Keratinocyte (primary cell): ENCODE results near the gene ERC2. TPM values are rescaled to one million over a fixed set of nuclear protein-coding genes. Genes with fewer than 3 reads are reported as not detected.

Experiments
- DNase-seq: peaks from one replicate; pipeline ENCODE4 v3.0.0-alpha.2; 2011; ENCODE audit warnings: low read depth, missing footprints, low spot score
- FAIRE-seq: peaks from 2 replicates; lab custom pipeline; 2011; peaks lifted over from hg19 to GRCh38; lab: Jason Lieb, UNC
- H2AFZ ChIP-seq: 2 replicates; pipeline ENCODE4 v1.6.0; 2012; ENCODE audit warnings: low read length, control low read depth, inconsistent platforms; ENCODE audit not compliant: control insufficient read depth
- H3K27ac ChIP-seq: 2 replicates; pipeline ENCODE4 v1.5.1; 2011; ENCODE audit warnings: low read length; ENCODE audit not compliant: control insufficient read depth, insufficient read depth
- H3K27me3 ChIP-seq: 3 replicates; pipeline ENCODE4 v1.6.0; 2011; ENCODE audit warnings: low read length; ENCODE audit not compliant: control insufficient read depth, insufficient read depth; ENCODE audit errors: extremely low read depth
- H3K36me3 ChIP-seq, 2 experiments: 2 replicates in 1 of 2; 3 replicates in 1 of 2; pipeline ENCODE4 v1.5.1; 2011; ENCODE audit warnings: low read length in 2 of 2, mild to moderate bottlenecking in 1 of 2; ENCODE audit not compliant: control insufficient read depth in 2 of 2, insufficient read depth in 2 of 2; ENCODE audit errors: extremely low read depth in 1 of 2
- H3K4me1 ChIP-seq: 3 replicates; pipeline ENCODE4 v1.5.1; 2011; ENCODE audit warnings: low read length; ENCODE audit not compliant: control insufficient read depth, insufficient read depth; ENCODE audit errors: extremely low read depth
- H3K4me2 ChIP-seq: 3 replicates; pipeline ENCODE4 v1.6.0; 2011; ENCODE audit warnings: low read depth, low read length; ENCODE audit not compliant: control insufficient read depth, insufficient read depth; ENCODE audit errors: extremely low read depth
- H3K4me3 ChIP-seq, 3 experiments: fragments of 200-600 bp in 1 of 3; sonication (generic) in 1 of 3; 2 replicates in 2 of 3; 3 replicates in 1 of 3; pipeline ENCODE4 v1.5.1; 2011 to 2016; ENCODE audit warnings: low read length in 3 of 3, mild to moderate bottlenecking in 3 of 3, control low read depth in 2 of 3, inconsistent platforms in 1 of 3, low read depth in 1 of 3, mixed read lengths in 1 of 3, mixed run types in 1 of 3, moderate library complexity in 1 of 3; ENCODE audit not compliant: control insufficient read depth in 2 of 3, insufficient read depth in 2 of 3; ENCODE audit errors: extremely low read depth in 1 of 3
- H3K79me2 ChIP-seq: 2 replicates; pipeline ENCODE4 v1.6.0; 2012; ENCODE audit warnings: low read length; ENCODE audit not compliant: control insufficient read depth, insufficient read depth
- H3K9ac ChIP-seq: 3 replicates; pipeline ENCODE4 v1.6.0; 2011; ENCODE audit warnings: low read length; ENCODE audit not compliant: control insufficient read depth, insufficient read depth; ENCODE audit errors: extremely low read depth
- H3K9me1 ChIP-seq: 3 replicates; pipeline ENCODE4 v1.6.0; 2011; ENCODE audit warnings: low read length; ENCODE audit not compliant: control insufficient read depth, insufficient read depth; ENCODE audit errors: extremely low read depth
- H3K9me3 ChIP-seq: 2 replicates; pipeline ENCODE4 v1.5.1; 2012; ENCODE audit warnings: low read depth, low read length; ENCODE audit not compliant: control insufficient read depth
- H4K20me1 ChIP-seq: 3 replicates; pipeline ENCODE4 v1.6.0; 2011; ENCODE audit warnings: low read length; ENCODE audit not compliant: control insufficient read depth, insufficient read depth; ENCODE audit errors: extremely low read depth
- EZH2 ChIP-seq: IDR thresholded peaks from one replicate; pipeline ENCODE4 v1.6.1; 2012; ENCODE audit warnings: inconsistent platforms, mild to moderate bottlenecking, low read length, moderate library complexity
- dilution Hi-C: fragments of 300-500 bp; cut with MboI; formaldehyde crosslinking; loops from one replicate; pipeline ENCODE4 v1.7.0; 2020; ENCODE audit warnings: low sequenced_read_pairs; ENCODE audit not compliant: extremely low pct_ligation_motif_present
- polyA plus RNA-seq, 5 experiments: library from polyadenylated mRNA; depleted of rRNA in 3 of 5; stranded (reverse) in 3 of 5; stranded (forward) in 1 of 5; unstranded in 1 of 5; fragments of >200 nt; gene quantifications; 1 replicate in 1 of 5; 2 replicates in 3 of 5; 3 replicates in 1 of 5; pipeline versions ENCODE4 v1.2.1 to v1.2.3, GENCODE V29; 2011 to 2012; ENCODE audit warnings: missing spikeins in 2 of 5, low read depth in 1 of 5, low replicate concordance in 1 of 5
- TF ChIP-seq, protein P1 (sequence below), 3 experiments: IDR thresholded peaks in 1 of 3; conservative IDR thresholded peaks in 1 of 3; optimal IDR thresholded peaks in 1 of 3; 2 replicates in 2 of 3; 3 replicates in 1 of 3; pipeline versions ENCODE3 to v1.5.1; 2011; ENCODE audit warnings: low read length in 3 of 3, mild to moderate bottlenecking in 3 of 3, moderate library complexity in 2 of 3, control low read depth in 1 of 3, inconsistent platforms in 1 of 3; ENCODE audit not compliant: insufficient read depth in 2 of 3; ENCODE audit errors: extremely low read depth in 1 of 3

The ERC2 gene
- polyA plus RNA-seq, 1 donor (not counting 4 experiments of a cell fraction or from before 2014, with no cell fraction given) = 0.08 TPM

DNA sequence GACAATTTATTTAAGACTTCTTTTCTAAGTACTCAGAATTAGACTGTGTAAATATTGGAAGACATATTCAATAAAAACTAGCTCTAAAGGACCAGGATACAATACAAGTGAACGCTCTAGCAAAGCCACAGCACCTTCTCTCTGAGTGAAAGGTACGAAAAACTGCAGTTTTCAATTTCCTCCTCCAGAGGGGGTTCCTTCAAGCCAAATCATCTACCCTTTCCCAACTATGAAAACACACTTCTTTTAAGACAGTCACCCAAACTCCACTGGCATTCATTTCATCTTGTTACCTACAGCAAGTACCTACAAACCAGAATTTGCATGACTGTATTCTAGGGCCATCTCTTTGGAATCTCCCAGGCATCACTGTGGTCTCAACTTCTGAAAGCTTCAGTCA, 165.8 kb downstream of the ERC2 start:
- FAIRE-seq (no peak), DNase-seq (no peak)
- no peak overlapping the region for H3K27ac ChIP-seq
- no peaks in the 10 kb centered on the region for H3K79me2 ChIP-seq
- no peak overlapping the region for H3K4me3 ChIP-seq
- H3K9me1 ChIP-seq = no peaks in the 10 kb centered on the region
- dilution Hi-C loops = no loop called here
- H3K4me2 ChIP-seq = no peak overlapping the region
- no peaks in the 10 kb centered on the region for H3K9me3 ChIP-seq
- TF ChIP-seq EZH2 = no peak
- TF ChIP-seq, protein P1, sequence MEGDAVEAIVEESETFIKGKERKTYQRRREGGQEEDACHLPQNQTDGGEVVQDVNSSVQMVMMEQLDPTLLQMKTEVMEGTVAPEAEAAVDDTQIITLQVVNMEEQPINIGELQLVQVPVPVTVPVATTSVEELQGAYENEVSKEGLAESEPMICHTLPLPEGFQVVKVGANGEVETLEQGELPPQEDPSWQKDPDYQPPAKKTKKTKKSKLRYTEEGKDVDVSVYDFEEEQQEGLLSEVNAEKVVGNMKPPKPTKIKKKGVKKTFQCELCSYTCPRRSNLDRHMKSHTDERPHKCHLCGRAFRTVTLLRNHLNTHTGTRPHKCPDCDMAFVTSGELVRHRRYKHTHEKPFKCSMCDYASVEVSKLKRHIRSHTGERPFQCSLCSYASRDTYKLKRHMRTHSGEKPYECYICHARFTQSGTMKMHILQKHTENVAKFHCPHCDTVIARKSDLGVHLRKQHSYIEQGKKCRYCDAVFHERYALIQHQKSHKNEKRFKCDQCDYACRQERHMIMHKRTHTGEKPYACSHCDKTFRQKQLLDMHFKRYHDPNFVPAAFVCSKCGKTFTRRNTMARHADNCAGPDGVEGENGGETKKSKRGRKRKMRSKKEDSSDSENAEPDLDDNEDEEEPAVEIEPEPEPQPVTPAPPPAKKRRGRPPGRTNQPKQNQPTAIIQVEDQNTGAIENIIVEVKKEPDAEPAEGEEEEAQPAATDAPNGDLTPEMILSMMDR (optimal IDR thresholded peaks at IDR 0.05 in 1 of 3, IDR thresholded peaks at IDR 0.05 in 1 of 3, conservative IDR thresholded peaks at IDR 0.05 in 1 of 3; ENCODE audit: extremely low read depth in 1 of 3, insufficient read depth in 2 of 3, low read length in 3 of 3) = peak; percentile 3 to 29 (median 26)
- no peak overlapping the region for H2AFZ ChIP-seq
- no peaks in the 10 kb centered on the region for H3K36me3 ChIP-seq
- no peak overlapping the region for H3K9ac ChIP-seq
- H4K20me1 ChIP-seq = no peaks in the 10 kb centered on the region
- no peaks in the 10 kb centered on the region for H3K4me1 ChIP-seq
- H3K27me3 ChIP-seq = no peaks in the 10 kb centered on the region

DNA sequence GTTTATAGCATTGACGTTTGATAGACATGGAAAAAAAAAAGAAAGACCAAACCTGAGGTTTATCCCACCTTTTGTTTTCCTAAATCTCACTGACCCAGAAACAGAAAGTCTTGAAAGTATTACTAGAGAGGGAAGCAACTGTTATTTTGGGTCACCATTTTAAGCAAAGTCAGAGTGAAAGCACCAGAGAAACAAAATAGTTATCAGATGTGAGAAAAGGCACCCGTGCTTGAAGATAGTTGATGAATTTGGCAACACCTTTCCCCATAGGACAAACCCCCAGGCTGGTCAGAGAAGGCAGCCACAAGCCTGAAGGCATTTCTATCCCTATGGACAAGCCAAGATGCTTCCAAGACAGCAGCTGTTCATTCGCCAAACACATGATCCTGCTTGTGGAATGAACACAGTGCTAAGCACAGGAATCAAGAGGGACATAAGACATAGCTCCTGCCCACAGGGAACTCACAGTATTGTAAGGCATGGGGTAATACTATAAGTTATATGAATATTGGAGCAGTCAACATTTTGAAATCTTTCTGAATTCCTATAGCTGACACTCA, 170.9 kb downstream of the ERC2 start:
- TF ChIP-seq, protein P1 (optimal IDR thresholded peaks at IDR 0.05 in 1 of 3, IDR thresholded peaks at IDR 0.05 in 1 of 3, conservative IDR thresholded peaks at IDR 0.05 in 1 of 3; ENCODE audit: extremely low read depth in 1 of 3, insufficient read depth in 2 of 3, low read length in 3 of 3) = no peak
- no peak for TF ChIP-seq EZH2
- Histone ChIP-seq H3K27ac (no peak overlapping the region), H3K4me2 (no peak overlapping the region), H2AFZ (no peak overlapping the region), H3K36me3 (no peaks in the 10 kb centered on the region), H3K9ac (no peak overlapping the region), H3K4me3 (no peak overlapping the region), H3K27me3 (no peaks in the 10 kb centered on the region), H3K4me1 (no peaks in the 10 kb centered on the region), H4K20me1 (no peaks in the 10 kb centered on the region), H3K79me2 (no peaks in the 10 kb centered on the region), H3K9me1 (no peaks in the 10 kb centered on the region), H3K9me3 (no peaks in the 10 kb centered on the region)
- dilution Hi-C loops = no loop called here
- DNase-seq (no peak), FAIRE-seq (no peak)
